Activated CD8-positive, alpha-beta T cell treated with anti-CD3 and anti-CD28 coated beads, Interleukin-2, amount 10 ng/mL, durations not matched to agents 7 days and 5 days (primary cell): ENCODE results near the gene SH2D1A. TPM values are rescaled to one million over a fixed set of nuclear protein-coding genes. Genes with fewer than 3 reads are reported as not detected.
A peak's percentile ranks its signal among the peaks of the same experiment; 100 is the strongest.

Experiments
- ATAC-seq: fragments of 150-1000 bp; cut with Tn5 transposase; one replicate; pipeline ENCODE4 v1.10.0; 2021; ENCODE audit warnings: moderate library complexity
- CTCF ChIA-PET: fragments of 350-600 bp; sonication (Branson Sonifier 250); formaldehyde crosslinking; loops from one replicate; lab custom pipeline; 2021; ENCODE audit warnings: antibody characterized with exemption; lab: Charles Lee
- POLR2A ChIA-PET: fragments of 350-600 bp; sonication (Branson Sonifier 250); formaldehyde crosslinking; loops from one replicate; lab custom pipeline; 2021; ENCODE audit warnings: antibody characterized with exemption; lab: Charles Lee
- DNase-seq: peaks from one replicate; pipeline ENCODE4 v3.0.0-alpha.2; 2020
- H3K27ac Mint-ChIP-seq: one replicate; pipeline ENCODE4 v1.8.0; 2021; ENCODE audit warnings: mild to moderate bottlenecking, mixed read lengths
- H3K27me3 Mint-ChIP-seq: one replicate; pipeline ENCODE4 v1.8.0; 2021; ENCODE audit warnings: low read depth, mixed read lengths
- H3K36me3 Mint-ChIP-seq: one replicate; pipeline ENCODE4 v1.8.0; 2021; ENCODE audit warnings: low read depth, mixed read lengths
- H3K4me1 Mint-ChIP-seq: one replicate; pipeline ENCODE4 v1.8.0; 2021; ENCODE audit warnings: low read depth, mixed read lengths
- H3K4me3 Mint-ChIP-seq: one replicate; pipeline ENCODE4 v1.8.0; 2021; ENCODE audit warnings: mild to moderate bottlenecking, mixed read lengths
- H3K9me3 Mint-ChIP-seq: one replicate; pipeline ENCODE4 v1.8.0; 2022; ENCODE audit warnings: mixed read lengths; ENCODE audit not compliant: insufficient read depth
- total RNA-seq, 2 experiments: library from RNA; stranded (reverse); gene quantifications; one replicate each; pipeline ENCODE4 v1.2.3, GENCODE V29; 2021

SH2D1A gene
- total RNA-seq, 2 experiments from 2014 or later: 42.0 to 42.1 TPM

- peaks cover 39% of the 10 kb centered on the region for H3K36me3 Mint-ChIP-seq
- no peaks in the 10 kb centered on the region for H3K27me3 Mint-ChIP-seq
- H3K9me3 Mint-ChIP-seq: no peaks in the 10 kb centered on the region
- peak; percentile 76 for ATAC-seq
- POLR2A ChIA-PET: interaction anchor here (3.7 kb wide), 1 partner anchor 11 kb away, joined by 22 read pairs; the partner anchor contains the start of gene SH2D1A
- H3K4me1 Mint-ChIP-seq: peaks cover 56% of the 10 kb centered on the region
- DNase-seq: no peak
- peak overlapping the region; percentile 76 for H3K4me3 Mint-ChIP-seq
- CTCF ChIA-PET: interaction anchor here (1.3 to 1.7 kb wide), 2 partner anchors 13 to 148 kb away, joined by 4 read pairs; partner anchors contain the start of gene SH2D1A
- peak overlapping the region; percentile 92 for H3K27ac Mint-ChIP-seq
Measured at GRCh38 chrX:124358800-124359383, 12.5 kb downstream of the SH2D1A start.

GRCh38 chrX:124362072-124362471, 15.7 kb downstream of the SH2D1A start:
- CTCF ChIA-PET: interaction anchor here (0.8 to 1.3 kb wide), 5 partner anchors 8 to 150 kb away, joined by 3 to 5 read pairs (median 4); partner anchors contain the start of gene SH2D1A
- DNase-seq (peak; percentile 65), ATAC-seq (peak; percentile 73)
- POLR2A ChIA-PET: interaction anchor here (0.6 to 1.2 kb wide), 4 partner anchors 8 to 164 kb away, joined by 3 read pairs; partner anchors contain the start of gene SH2D1A
- H3K4me3 Mint-ChIP-seq: peak overlapping the region; percentile 49
- H3K36me3 Mint-ChIP-seq: peaks cover 32% of the 10 kb centered on the region
- no peaks in the 10 kb centered on the region for H3K9me3 Mint-ChIP-seq
- peaks cover 46% of the 10 kb centered on the region for H3K4me1 Mint-ChIP-seq
- peak overlapping the region; percentile 72 for H3K27ac Mint-ChIP-seq
- no peaks in the 10 kb centered on the region for H3K27me3 Mint-ChIP-seq

GRCh38 chrX:124362761-124363160, 16.4 kb downstream of the SH2D1A start:
- CTCF ChIA-PET: interaction anchor here (0.8 to 1.3 kb wide), 5 partner anchors 8 to 150 kb away, joined by 3 to 5 read pairs (median 4); partner anchors contain the start of gene SH2D1A
- ATAC-seq: no peak
- no peaks in the 10 kb centered on the region for H3K9me3 Mint-ChIP-seq
- H3K27ac Mint-ChIP-seq: peak overlapping the region; percentile 72
- H3K4me3 Mint-ChIP-seq: peak overlapping the region; percentile 49
- peaks cover 40% of the 10 kb centered on the region for H3K4me1 Mint-ChIP-seq
- H3K27me3 Mint-ChIP-seq: no peaks in the 10 kb centered on the region
- H3K36me3 Mint-ChIP-seq: peaks cover 33% of the 10 kb centered on the region
- DNase-seq: no peak
- POLR2A ChIA-PET: interaction anchor here (0.6 to 1.2 kb wide), 4 partner anchors 9 to 165 kb away, joined by 3 read pairs; partner anchors contain the start of gene SH2D1A

- DNase-seq (no peak), ATAC-seq (no peak)
- H3K4me3 Mint-ChIP-seq: no peak overlapping the region
- H3K4me1 Mint-ChIP-seq: peaks cover 29% of the 10 kb centered on the region
- no peaks in the 10 kb centered on the region for H3K27me3 Mint-ChIP-seq
- H3K36me3 Mint-ChIP-seq: peaks cover 44% of the 10 kb centered on the region
- ChIA-PET POLR2A (interaction anchor here (0.9 to 1.3 kb wide), 3 partner anchors 9 to 159 kb away, joined by 3 to 5 read pairs (median 3); no protein-coding TSS in a partner anchor), CTCF (interaction anchor here (1.0 kb wide), 1 partner anchor 159 kb away, joined by 3 read pairs; no protein-coding TSS in a partner anchor)
- H3K27ac Mint-ChIP-seq: peak overlapping the region; percentile 49
- no peaks in the 10 kb centered on the region for H3K9me3 Mint-ChIP-seq
Measured at GRCh38 chrX:124369722-124370121, 23.4 kb downstream of the SH2D1A start.

- peaks cover 31% of the 10 kb centered on the region for H3K4me1 Mint-ChIP-seq
- no peaks in the 10 kb centered on the region for H3K27me3 Mint-ChIP-seq
- ChIA-PET CTCF (interaction anchor here (1.1 to 1.5 kb wide), 2 partner anchors 156 to 162 kb away, joined by 3 to 4 read pairs; no protein-coding TSS in a partner anchor), POLR2A (no interaction called here)
- ATAC-seq (no peak), DNase-seq (no peak)
- no peaks in the 10 kb centered on the region for H3K9me3 Mint-ChIP-seq
- peaks cover 37% of the 10 kb centered on the region for H3K36me3 Mint-ChIP-seq
- no peak overlapping the region for H3K4me3 Mint-ChIP-seq
- no peak overlapping the region for H3K27ac Mint-ChIP-seq
Measured at GRCh38 chrX:124373348-124373747, 27.0 kb downstream of the SH2D1A start.

- H3K36me3 Mint-ChIP-seq: peaks cover 21% of the 10 kb centered on the region
- H3K9me3 Mint-ChIP-seq: no peaks in the 10 kb centered on the region
- ChIA-PET POLR2A (interaction anchor here (0.9 kb wide), 1 partner anchor 8 kb away, joined by 3 read pairs; no protein-coding TSS in a partner anchor), CTCF (interaction anchor here (1.8 kb wide), 1 partner anchor 9 kb away, joined by 4 read pairs; no protein-coding TSS in a partner anchor)
- peaks cover 18% of the 10 kb centered on the region for H3K4me1 Mint-ChIP-seq
- no peaks in the 10 kb centered on the region for H3K27me3 Mint-ChIP-seq
- no peak for ATAC-seq
- H3K4me3 Mint-ChIP-seq: no peak overlapping the region
- no peak overlapping the region for H3K27ac Mint-ChIP-seq
- DNase-seq: no peak
Measured at GRCh38 chrX:124378643-124379042, 32.3 kb downstream of the SH2D1A start.

GRCh38 chrX:124383354-124383753, 37.0 kb downstream of the SH2D1A start:
- Mint-ChIP-seq H3K27ac (peak overlapping the region; percentile 52), H3K9me3 (no peaks in the 10 kb centered on the region), H3K36me3 (peaks cover 23% of the 10 kb centered on the region), H3K27me3 (no peaks in the 10 kb centered on the region), H3K4me3 (no peak overlapping the region), H3K4me1 (peaks cover 16% of the 10 kb centered on the region)
- CTCF ChIA-PET: interaction anchor here (0.6 to 1.6 kb wide), 3 partner anchors 12 to 472 kb away, joined by 3 read pairs; no protein-coding TSS in a partner anchor
- DNase-seq (no peak), ATAC-seq (no peak)
- POLR2A ChIA-PET: no interaction called here

GRCh38 chrX:124386401-124386800, 40.0 kb downstream of the SH2D1A start:
- CTCF ChIA-PET: no interaction called here
- H3K27me3 Mint-ChIP-seq: no peaks in the 10 kb centered on the region
- no peak overlapping the region for H3K27ac Mint-ChIP-seq
- peaks cover 18% of the 10 kb centered on the region for H3K36me3 Mint-ChIP-seq
- H3K9me3 Mint-ChIP-seq: no peaks in the 10 kb centered on the region
- ATAC-seq (no peak), DNase-seq (no peak)
- POLR2A ChIA-PET: no interaction called here
- no peak overlapping the region for H3K4me3 Mint-ChIP-seq
- H3K4me1 Mint-ChIP-seq: peaks cover 16% of the 10 kb centered on the region

GRCh38 chrX:124388562-124388961, 42.2 kb downstream of the SH2D1A start:
- POLR2A ChIA-PET: no interaction called here
- CTCF ChIA-PET: interaction anchor here (0.9 to 1.4 kb wide), 3 partner anchors 10 to 178 kb away, joined by 3 to 5 read pairs (median 4); no protein-coding TSS in a partner anchor
- H3K36me3 Mint-ChIP-seq: peaks cover 12% of the 10 kb centered on the region

GRCh38 chrX:124392794-124393193, 46.4 kb downstream of the SH2D1A start:
- ChIA-PET POLR2A (no interaction called here), CTCF (interaction anchor here (1.1 to 1.4 kb wide), 2 partner anchors 13 to 180 kb away, joined by 3 read pairs; no protein-coding TSS in a partner anchor)
- peaks cover 24% of the 10 kb centered on the region for H3K4me1 Mint-ChIP-seq
- H3K27ac Mint-ChIP-seq: no peak overlapping the region
- no peak for ATAC-seq
- H3K36me3 Mint-ChIP-seq: peaks cover 5% of the 10 kb centered on the region
- no peaks in the 10 kb centered on the region for H3K9me3 Mint-ChIP-seq
- DNase-seq: no peak
- no peaks in the 10 kb centered on the region for H3K27me3 Mint-ChIP-seq
- no peak overlapping the region for H3K4me3 Mint-ChIP-seq

More at GRCh38 chrX:124388562-124388961, 42.2 kb downstream of the SH2D1A start:
- no peaks in the 10 kb centered on the region for H3K27me3 Mint-ChIP-seq
- no peak overlapping the region for H3K27ac Mint-ChIP-seq
- H3K4me1 Mint-ChIP-seq: peaks cover 8% of the 10 kb centered on the region
- ATAC-seq (no peak), DNase-seq (peak; percentile 72)
- no peak overlapping the region for H3K4me3 Mint-ChIP-seq
- no peaks in the 10 kb centered on the region for H3K9me3 Mint-ChIP-seq

- no peak for ATAC-seq
- Mint-ChIP-seq H3K4me1 (peaks cover 24% of the 10 kb centered on the region), H3K27me3 (no peaks in the 10 kb centered on the region), H3K4me3 (no peak overlapping the region), H3K9me3 (no peaks in the 10 kb centered on the region), H3K36me3 (peaks cover 5% of the 10 kb centered on the region), H3K27ac (no peak overlapping the region)
- no peak for DNase-seq
- ChIA-PET POLR2A (no interaction called here), CTCF (interaction anchor here (0.7 to 1.4 kb wide), 5 partner anchors 13 to 962 kb away, joined by 3 read pairs; no protein-coding TSS in a partner anchor)
Measured at GRCh38 chrX:124393238-124393637, 46.9 kb downstream of the SH2D1A start.
